Lung microvascular endothelial cell (primary cell): ENCODE results near the gene TMEM171. TPM values are rescaled to one million over a fixed set of nuclear protein-coding genes. Genes with fewer than 3 reads are reported as not detected.

Experiments used
- total RNA-seq: library from RNA; depleted of rRNA; stranded (reverse); fragments of >200 nt; gene quantifications from 2 replicates; pipeline ENCODE4 v1.2.1, GENCODE V29; 2014

TMEM171 gene
- total RNA-seq, 1 donor from 2014 or later: 0.40 TPM

Other genes starting within 250 kb of the TMEM171 start
- 25.9 and 32.9 TPM in 2 replicates for gene FCHO2, start 164.5 kb upstream of the TMEM171 start, total RNA-seq
- gene TMEM174, start 52.6 kb downstream of the TMEM171 start, total RNA-seq: not detected in 2 replicates